Retina (tissue), 1 donor: ENCODE measurements around the gene FAM89B.

Source experiments
- DNase-seq: peaks from one replicate; pipeline ENCODE4 v3.0.0-alpha.2; 2016

Gene FAM89B

GRCh38 chr11:65575568-65576231, 3.4 kb downstream of the FAM89B start, which contains the start of gene EHBP1L1:
EHBP1L1 (plus strand) TSS chr11:65576053; CDS start chr11:65576303, 250 bp downstream.
- no peak for DNase-seq

- no peak for DNase-seq
Measured at GRCh38 chr11:65576232-65576866, 4.0 kb downstream of the FAM89B start.

- no peak for DNase-seq
Measured at GRCh38 chr11:65576867-65577755, 4.8 kb downstream of the FAM89B start.

GRCh38 chr11:65577756-65578109, 5.4 kb downstream of the FAM89B start:
- no peak for DNase-seq

GRCh38 chr11:65578134-65578533, 5.8 kb downstream of the FAM89B start:
- DNase-seq, result no peak

GRCh38 chr11:65578667-65579066, 6.3 kb downstream of the FAM89B start:
- DNase-seq, result no peak

GRCh38 chr11:65579291-65579690, 7.0 kb downstream of the FAM89B start:
- DNase-seq, result no peak

- no peak for DNase-seq
Measured at GRCh38 chr11:65580031-65580692, 7.8 kb downstream of the FAM89B start.

GRCh38 chr11:65580756-65581155, 8.4 kb downstream of the FAM89B start:
- no peak for DNase-seq

- DNase-seq, result no peak
Measured at GRCh38 chr11:65581928-65582327, 9.6 kb downstream of the FAM89B start.

GRCh38 chr11:65583589-65583988, 11.3 kb downstream of the FAM89B start:
- DNase-seq, result no peak

- DNase-seq, result no peak
Measured at GRCh38 chr11:65584106-65584505, 11.8 kb downstream of the FAM89B start.

GRCh38 chr11:65584723-65585171, 12.4 kb downstream of the FAM89B start:
- DNase-seq, result peak; percentile 70

GRCh38 chr11:65585396-65586246, 13.3 kb downstream of the FAM89B start:
- DNase-seq, result peak; percentile 23

GRCh38 chr11:65586247-65586630, 13.9 kb downstream of the FAM89B start:
- DNase-seq, result no peak

GRCh38 chr11:65586676-65587075, 14.3 kb downstream of the FAM89B start:
- DNase-seq, result no peak

- no peak for DNase-seq
Measured at GRCh38 chr11:65588199-65589054, 16.1 kb downstream of the FAM89B start.

- DNase-seq, result no peak
Measured at GRCh38 chr11:65589444-65590239, 17.3 kb downstream of the FAM89B start.

- no peak for DNase-seq
Measured at GRCh38 chr11:65590240-65590738, 18.0 kb downstream of the FAM89B start.
